Neuronal stem cell (in vitro differentiated cells): Measurements from ENCODE around the gene DLG2.

Experiments used
- DNase-seq: peaks from one replicate; pipeline ENCODE4 v3.0.0-alpha.2; 2013; ENCODE audit warnings: low spot score
- H2AFZ ChIP-seq: one replicate; pipeline ENCODE4 v1.6.1; 2013; ENCODE audit warnings: mild to moderate bottlenecking, low read length, inconsistent platforms
- H2AK5ac ChIP-seq: 2 replicates; pipeline ENCODE4 v1.6.1; 2013; ENCODE audit warnings: low read depth, mild to moderate bottlenecking, inconsistent platforms, low read length, moderate library complexity, mixed read lengths
- H2BK120ac ChIP-seq: 2 replicates; pipeline ENCODE4 v1.6.1; 2013; ENCODE audit warnings: low read depth, mild to moderate bottlenecking, inconsistent platforms, low read length, moderate library complexity, mixed read lengths
- H2BK12ac ChIP-seq: one replicate; pipeline ENCODE4 v1.6.1; 2013; ENCODE audit warnings: low read length, inconsistent platforms
- H2BK15ac ChIP-seq: 2 replicates; pipeline ENCODE4 v1.6.1; 2013; ENCODE audit warnings: mild to moderate bottlenecking, low read length, inconsistent platforms, mixed read lengths
- H2BK5ac ChIP-seq: one replicate; pipeline ENCODE4 v1.6.1; 2013; ENCODE audit warnings: inconsistent platforms, mild to moderate bottlenecking, low read length, moderate library complexity
- H3K14ac ChIP-seq: one replicate; pipeline ENCODE4 v1.6.1; 2013; ENCODE audit warnings: low read length, inconsistent platforms
- H3K18ac ChIP-seq: 2 replicates; pipeline ENCODE4 v1.6.1; 2013; ENCODE audit warnings: low read length, inconsistent platforms
- H3K23ac ChIP-seq: 2 replicates; pipeline ENCODE4 v1.6.1; 2013; ENCODE audit warnings: low read depth, mild to moderate bottlenecking, mixed read lengths, low read length, inconsistent platforms; ENCODE audit not compliant: poor library complexity
- H3K27ac ChIP-seq: replicated peaks from 3 replicates; pipeline ENCODE4 v1.5.1; 2013; ENCODE audit warnings: low read length, inconsistent platforms
- H3K27me3 ChIP-seq, 3 experiments: 2 replicates each; pipeline ENCODE4 v1.6.1; 2013; ENCODE audit warnings: low read length in 3 of 3, mild to moderate bottlenecking in 2 of 3, inconsistent platforms in 1 of 3, low read depth in 1 of 3, mixed read lengths in 1 of 3, moderate library complexity in 1 of 3; ENCODE audit not compliant: control insufficient read depth in 3 of 3, insufficient read depth in 3 of 3
- H3K36me3 ChIP-seq, 2 donors: replicated peaks in 1 of 2; 2 replicates each; pipeline ENCODE4 v1.6.1; 2013; ENCODE audit warnings: low read length in 2 of 2; ENCODE audit not compliant: control insufficient read depth in 2 of 2, insufficient read depth in 2 of 2
- H3K4ac ChIP-seq: 2 replicates; pipeline ENCODE4 v1.6.1; 2013; ENCODE audit warnings: inconsistent platforms, mild to moderate bottlenecking, low read length, moderate library complexity
- H3K4me1 ChIP-seq, 2 donors: 1 replicate in 1 of 2; 2 replicates in 1 of 2; pipeline ENCODE4 v1.6.1; 2013; ENCODE audit warnings: low read length in 2 of 2, low read depth in 1 of 2; ENCODE audit not compliant: control insufficient read depth in 2 of 2, insufficient read depth in 1 of 2
- H3K4me2 ChIP-seq: one replicate; pipeline ENCODE4 v1.6.1; 2013; ENCODE audit warnings: mild to moderate bottlenecking, low read length, inconsistent platforms; ENCODE audit not compliant: insufficient read depth, poor library complexity, severe bottlenecking
- H3K4me3 ChIP-seq, 2 donors: 2 replicates each; pipeline ENCODE4 v1.5.1; 2013; ENCODE audit warnings: low read length in 2 of 2, mild to moderate bottlenecking in 2 of 2, inconsistent platforms in 1 of 2, moderate library complexity in 1 of 2
- H3K79me1 ChIP-seq: one replicate; pipeline ENCODE4 v1.6.1; 2013; ENCODE audit warnings: low read depth, mild to moderate bottlenecking, inconsistent platforms, low read length, moderate library complexity
- H3K9ac ChIP-seq: one replicate; pipeline ENCODE4 v1.6.1; 2013; ENCODE audit warnings: mild to moderate bottlenecking, low read depth, low read length, inconsistent platforms; ENCODE audit not compliant: poor library complexity
- H3K9me3 ChIP-seq, 2 donors: replicated peaks in 1 of 2; 2 replicates each; pipeline versions ENCODE3 to v1.6.1; 2013; ENCODE audit warnings: low read length in 2 of 2, mild to moderate bottlenecking in 2 of 2, inconsistent platforms in 1 of 2, low read depth in 1 of 2, mixed read lengths in 1 of 2, moderate library complexity in 1 of 2; ENCODE audit not compliant: control insufficient read depth in 2 of 2, insufficient read depth in 1 of 2
- H4K8ac ChIP-seq: one replicate; pipeline ENCODE4 v1.6.1; 2013; ENCODE audit warnings: low read depth, mild to moderate bottlenecking, inconsistent platforms, low read length, moderate library complexity
- H4K91ac ChIP-seq: one replicate; pipeline ENCODE4 v1.6.1; 2013; ENCODE audit warnings: low read length, low read depth, mild to moderate bottlenecking, inconsistent platforms; ENCODE audit not compliant: poor library complexity
- WGBS, 2 donors: extraction: QIAGEN DNeasy Blood & Tissue Kit; methylation state at CpG; one replicate each; pipeline ENCODE4 v1.1.7; 2013; ENCODE audit warnings: missing lambda C conversion rate in 2 of 2, mixed read lengths in 1 of 2; ENCODE audit not compliant: insufficient read length in 2 of 2, insufficient replicate concordance in 1 of 2; ENCODE audit errors: extremely low coverage in 2 of 2; 5-methylcytosine and 5-hydroxymethylcytosine counted together

Gene DLG2

GRCh38 chr11:83557653-83558052 lies 2069.5 kb downstream of the DLG2 start:
- no peak overlapping the region for H2AK5ac ChIP-seq
- H3K4me3 ChIP-seq, result no peak overlapping the region
- H2BK12ac ChIP-seq, result no peak overlapping the region
- H2BK5ac ChIP-seq, result no peak overlapping the region
- WGBS, 2 donors, result no CpG with 5 or more reads among the region's 2 CpGs
- H2BK120ac ChIP-seq, result no peak overlapping the region
- no peak overlapping the region for H4K91ac ChIP-seq
- H3K23ac ChIP-seq, result no peak overlapping the region
- H3K27me3 ChIP-seq, result no peaks in the 10 kb centered on the region
- H2BK15ac ChIP-seq, result no peak overlapping the region
- H3K9me3 ChIP-seq, result no peaks in the 10 kb centered on the region
- no peaks in the 10 kb centered on the region for H3K4me1 ChIP-seq
- no peak overlapping the region for H3K4me2 ChIP-seq
- no peak overlapping the region for H3K9ac ChIP-seq
- H3K4ac ChIP-seq, result no peak overlapping the region
- H3K36me3 ChIP-seq, result no peaks in the 10 kb centered on the region
- no peak overlapping the region for H3K14ac ChIP-seq
- no peak overlapping the region for H3K18ac ChIP-seq
- H2AFZ ChIP-seq, result no peak overlapping the region
- DNase-seq, result no peak
- no peak overlapping the region for H3K27ac ChIP-seq
- no peaks in the 10 kb centered on the region for H3K79me1 ChIP-seq
- H4K8ac ChIP-seq, result no peak overlapping the region

GRCh38 chr11:83554876-83555275 lies 2072.3 kb downstream of the DLG2 start:
- Histone ChIP-seq H3K79me1 (no peaks in the 10 kb centered on the region), H3K4ac (no peak overlapping the region), H3K36me3 (no peaks in the 10 kb centered on the region), H3K9me3 (no peaks in the 10 kb centered on the region), H3K4me1 (no peaks in the 10 kb centered on the region), H2BK15ac (no peak overlapping the region), H2AFZ (no peak overlapping the region), H4K8ac (no peak overlapping the region), H3K4me3 (no peak overlapping the region), H4K91ac (no peak overlapping the region), H3K27ac (no peak overlapping the region), H3K18ac (peak overlapping the region; percentile 30), H3K14ac (no peak overlapping the region), H3K23ac (no peak overlapping the region), H3K27me3 (no peaks in the 10 kb centered on the region), H3K9ac (no peak overlapping the region), H2BK5ac (no peak overlapping the region), H2AK5ac (no peak overlapping the region), H2BK12ac (no peak overlapping the region), H3K4me2 (no peak overlapping the region), H2BK120ac (no peak overlapping the region)
- DNase-seq, result no peak

- WGBS, 2 donors, result no CpG with 5 or more reads among the region's 5 CpGs
- H3K4me3 ChIP-seq, result no peak overlapping the region
Measured at GRCh38 chr11:83549984-83550667, 2077.0 kb downstream of the DLG2 start.

GRCh38 chr11:83546368-83546767 lies 2080.8 kb downstream of the DLG2 start:
- no peak overlapping the region for H4K8ac ChIP-seq

More at GRCh38 chr11:83549984-83550667, 2077.0 kb downstream of the DLG2 start:
- H2AFZ ChIP-seq, result no peak overlapping the region
- no peak overlapping the region for H3K9ac ChIP-seq
- H3K4me1 ChIP-seq, result peaks cover 0 to 7% of the 10 kb centered on the region in 2 donors
- H2BK5ac ChIP-seq, result no peak overlapping the region
- H3K4ac ChIP-seq, result no peak overlapping the region
- H3K27me3 ChIP-seq, result no peaks in the 10 kb centered on the region
- no peaks in the 10 kb centered on the region for H3K36me3 ChIP-seq
- H2BK15ac ChIP-seq, result no peak overlapping the region
- no peak overlapping the region for H2BK120ac ChIP-seq
- no peak for DNase-seq
- H3K23ac ChIP-seq, result no peak overlapping the region
- H3K4me2 ChIP-seq, result no peak overlapping the region
- no peaks in the 10 kb centered on the region for H3K79me1 ChIP-seq
- H2AK5ac ChIP-seq, result no peak overlapping the region
- no peaks in the 10 kb centered on the region for H3K9me3 ChIP-seq
- no peak overlapping the region for H3K27ac ChIP-seq
- H3K18ac ChIP-seq, result no peak overlapping the region
- H4K8ac ChIP-seq, result no peak overlapping the region
- H2BK12ac ChIP-seq, result no peak overlapping the region
- H3K14ac ChIP-seq, result no peak overlapping the region
- H4K91ac ChIP-seq, result no peak overlapping the region

More at GRCh38 chr11:83546368-83546767, 2080.8 kb downstream of the DLG2 start:
- no peak overlapping the region for H3K27ac ChIP-seq
- H3K4me1 ChIP-seq, result peaks cover 0 to 7% of the 10 kb centered on the region in 2 donors
- H2BK12ac ChIP-seq, result no peak overlapping the region
- DNase-seq, result no peak
- H3K4ac ChIP-seq, result no peak overlapping the region
- H2AFZ ChIP-seq, result no peak overlapping the region
- H3K27me3 ChIP-seq, result no peaks in the 10 kb centered on the region
- H3K36me3 ChIP-seq, result no peaks in the 10 kb centered on the region
- no peak overlapping the region for H3K4me2 ChIP-seq
- H3K18ac ChIP-seq, result no peak overlapping the region
- H4K91ac ChIP-seq, result no peak overlapping the region
- H2BK120ac ChIP-seq, result no peak overlapping the region
- H2AK5ac ChIP-seq, result no peak overlapping the region
- no peak overlapping the region for H3K14ac ChIP-seq
- H3K23ac ChIP-seq, result no peak overlapping the region
- no peaks in the 10 kb centered on the region for H3K9me3 ChIP-seq
- no peak overlapping the region for H3K4me3 ChIP-seq
- H3K79me1 ChIP-seq, result no peaks in the 10 kb centered on the region
- H2BK15ac ChIP-seq, result no peak overlapping the region
- H2BK5ac ChIP-seq, result no peak overlapping the region
- H3K9ac ChIP-seq, result no peak overlapping the region
- no CpG with 5 or more reads among the region's 3 CpGs for WGBS, 2 donors
